HG02571 (cell line): Measurements from ENCODE around the gene HOXC12.

ENCODE experiments used
- ATAC-seq: cut with Tn5 transposase; IDR thresholded peaks from one replicate; pipeline ENCODE4 v1.9.1; 2021; ENCODE audit warnings: mild to moderate bottlenecking, moderate library complexity; ENCODE audit not compliant: unreplicated experiment

HOXC12 gene

GRCh38 chr12:53954694-53955035, at the start of gene HOXC12:
HOXC12 (plus strand) TSS chr12:53954903; CDS start chr12:53954930, 27 bp downstream.
- no peak for ATAC-seq

DNA sequence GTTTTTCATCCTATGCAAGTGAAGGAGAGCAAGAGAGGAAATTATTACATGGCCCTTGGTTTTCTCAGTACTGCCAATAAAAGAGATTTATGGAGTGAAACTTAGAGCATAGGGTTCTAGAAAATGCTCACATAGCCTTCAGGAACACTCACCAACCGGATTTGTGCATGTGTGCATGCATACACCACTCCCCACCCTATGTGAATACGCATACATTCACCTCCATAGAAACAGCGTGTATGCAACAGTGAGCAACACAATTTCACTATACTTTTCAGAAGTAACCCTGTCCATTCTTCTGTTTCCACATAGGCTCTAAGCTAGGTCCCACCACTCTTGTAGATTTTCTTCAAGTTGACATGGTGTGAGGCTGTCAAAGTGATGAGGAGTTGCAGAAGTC, 47.6 kb upstream of the HOXC12 start:
- no peak for ATAC-seq

DNA sequence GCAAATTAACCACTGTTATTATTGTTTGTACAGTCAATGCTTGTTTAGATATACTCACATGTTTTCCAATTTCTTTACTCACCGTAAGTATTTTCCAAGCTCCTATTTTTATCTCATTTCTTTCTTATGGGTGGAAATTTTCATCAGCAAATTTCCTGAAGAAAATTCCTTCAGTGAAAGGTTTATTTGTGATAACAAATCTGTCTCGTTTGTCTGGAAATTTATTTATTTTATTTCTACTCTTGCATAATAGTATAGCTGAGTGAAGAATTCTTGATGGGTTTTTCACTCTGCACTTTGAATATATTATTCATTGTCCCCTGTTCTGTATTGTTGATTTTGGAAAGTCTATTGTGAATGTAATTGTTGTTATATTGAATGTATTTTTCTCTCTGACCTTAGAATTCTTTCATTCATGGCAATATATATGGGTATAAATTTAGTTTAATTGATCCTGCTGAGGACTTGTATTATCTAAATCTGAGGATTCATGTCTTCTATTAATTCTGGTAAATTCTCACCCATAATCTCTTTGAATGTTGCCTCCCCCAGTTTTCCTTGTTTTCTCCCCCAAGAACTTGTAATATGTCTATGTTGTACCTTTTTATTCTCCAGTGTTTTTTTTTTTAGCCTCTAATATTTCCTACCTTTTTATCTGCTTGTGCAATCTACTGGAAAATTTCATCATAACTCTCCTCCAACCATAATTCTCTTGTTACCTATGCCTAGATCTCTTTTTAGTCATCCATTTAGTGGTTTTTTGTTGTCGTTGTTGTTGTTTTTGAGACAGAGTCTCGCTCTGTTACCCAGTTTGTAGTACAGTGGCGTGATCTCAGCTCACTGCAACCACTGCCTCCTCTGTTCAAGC, 37.7 kb upstream of the HOXC12 start:
- no peak for ATAC-seq

DNA sequence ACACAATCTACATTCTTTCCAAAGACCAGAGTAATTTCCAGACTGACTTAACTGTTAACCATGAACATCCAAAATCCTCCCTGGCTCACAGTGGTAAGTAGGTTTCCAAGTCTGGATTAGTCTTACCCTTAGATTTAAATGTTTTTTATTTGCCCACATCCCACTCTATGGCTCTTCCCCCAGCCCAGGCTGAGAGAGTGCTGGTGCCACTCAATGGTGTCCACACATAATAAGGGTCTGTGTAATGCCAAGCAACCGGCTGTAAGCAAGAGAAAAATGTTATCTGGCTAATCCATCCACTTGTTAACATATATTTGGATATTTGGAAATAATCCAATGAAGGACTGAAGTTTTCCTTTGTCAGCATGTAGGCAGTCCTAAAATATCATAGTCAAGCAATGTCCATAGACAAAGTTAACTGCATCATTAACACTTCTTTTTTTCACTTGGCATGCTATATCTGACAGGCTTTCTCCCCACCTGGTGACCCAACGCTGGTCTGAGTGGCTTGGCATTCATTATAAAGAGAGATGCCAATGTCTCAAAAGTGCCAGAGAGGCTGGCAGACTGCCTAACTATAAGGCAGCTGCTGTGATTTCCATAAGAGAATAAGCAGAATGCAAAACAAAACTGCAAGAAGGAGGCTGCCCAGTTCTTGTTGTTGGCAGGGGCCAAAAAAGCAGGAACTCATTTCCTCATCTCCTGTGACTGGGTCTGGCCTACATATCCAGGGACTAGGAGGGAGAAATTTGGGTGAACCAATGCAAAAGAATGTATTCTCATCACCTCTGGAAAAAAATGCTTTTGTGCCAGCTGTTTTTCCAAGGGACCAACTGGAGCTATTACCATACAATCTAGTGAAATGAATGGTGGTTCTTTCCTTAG, 29.9 kb upstream of the HOXC12 start:
- ATAC-seq, result no peak

DNA sequence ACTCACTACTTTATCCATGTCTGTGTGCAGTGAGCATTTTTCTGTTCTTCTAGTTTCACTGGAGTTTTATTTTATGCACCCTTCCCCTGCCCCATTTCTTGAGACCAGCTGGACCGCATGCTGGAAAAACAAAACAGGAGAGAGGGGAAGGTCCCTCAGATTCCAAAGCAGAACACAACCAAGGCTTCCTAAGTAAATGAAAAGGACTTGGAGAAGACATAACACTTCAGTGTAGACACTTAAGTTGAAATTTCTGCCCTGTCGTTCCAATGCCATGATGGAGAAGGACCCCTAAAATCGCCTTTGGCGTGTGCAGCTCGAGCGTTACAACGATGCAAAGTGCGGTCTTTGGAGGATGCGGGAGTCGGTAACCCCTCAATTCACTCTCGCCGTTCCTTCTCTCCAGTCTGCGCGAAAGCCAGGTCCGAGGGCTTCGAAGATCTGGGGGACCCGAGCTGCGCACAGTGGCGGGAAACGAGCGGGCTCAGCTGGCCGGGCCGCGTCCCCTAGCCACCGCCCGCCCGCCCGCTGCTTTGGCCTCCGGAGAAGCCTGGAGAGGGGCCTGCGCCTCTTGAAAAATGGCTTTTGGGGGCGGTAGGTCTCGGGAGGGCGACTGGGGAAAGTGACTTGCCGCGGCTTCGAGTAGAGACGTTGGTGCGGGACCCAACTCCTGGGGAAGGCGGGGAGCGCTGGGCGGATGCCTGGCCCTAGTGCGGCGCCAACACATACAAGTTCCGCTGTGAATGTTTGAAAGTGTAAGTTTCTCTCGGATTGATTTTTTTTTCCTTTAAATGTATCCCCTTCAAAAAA, 27.3 kb upstream of the HOXC12 start:
- ATAC-seq, result no peak

- no peak for ATAC-seq
Observed at GRCh38 chr12:53928054-53928835, 26.5 kb upstream of the HOXC12 start.

GRCh38 chr12:53929527-53929926, 25.2 kb upstream of the HOXC12 start:
- ATAC-seq, result no peak

DNA sequence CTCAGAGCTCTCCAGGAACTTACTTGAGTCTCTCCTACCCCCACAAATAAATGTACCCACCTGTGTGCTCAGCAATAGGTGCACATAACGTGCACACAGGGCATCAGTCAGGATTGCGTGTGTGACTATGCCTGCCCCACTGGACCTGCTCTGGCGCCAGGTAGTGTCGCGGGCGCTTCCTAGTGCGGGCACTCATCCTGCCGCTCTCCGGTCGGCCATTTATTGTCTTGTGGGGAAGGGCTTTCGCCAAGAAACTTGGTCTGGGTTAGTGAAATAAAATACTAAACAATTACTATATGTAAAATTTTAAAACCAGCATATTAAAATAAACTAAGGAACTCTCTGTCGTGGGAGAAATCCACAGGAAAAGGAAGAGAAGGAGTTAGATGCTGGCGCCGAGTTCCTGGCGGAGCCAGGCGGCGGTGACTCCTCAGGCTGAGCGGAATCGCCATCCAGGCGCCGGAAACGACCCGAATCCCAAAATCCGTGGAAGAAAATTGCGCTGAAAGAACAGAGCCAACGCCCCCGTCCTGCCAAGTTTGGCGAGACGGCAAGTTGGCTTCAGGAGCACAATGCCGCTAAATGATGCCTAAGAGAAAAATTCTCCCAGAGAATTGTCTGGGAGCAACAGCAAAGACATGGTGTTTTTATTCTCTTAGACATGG, 24.0 kb upstream of the HOXC12 start:
- ATAC-seq, result no peak

DNA sequence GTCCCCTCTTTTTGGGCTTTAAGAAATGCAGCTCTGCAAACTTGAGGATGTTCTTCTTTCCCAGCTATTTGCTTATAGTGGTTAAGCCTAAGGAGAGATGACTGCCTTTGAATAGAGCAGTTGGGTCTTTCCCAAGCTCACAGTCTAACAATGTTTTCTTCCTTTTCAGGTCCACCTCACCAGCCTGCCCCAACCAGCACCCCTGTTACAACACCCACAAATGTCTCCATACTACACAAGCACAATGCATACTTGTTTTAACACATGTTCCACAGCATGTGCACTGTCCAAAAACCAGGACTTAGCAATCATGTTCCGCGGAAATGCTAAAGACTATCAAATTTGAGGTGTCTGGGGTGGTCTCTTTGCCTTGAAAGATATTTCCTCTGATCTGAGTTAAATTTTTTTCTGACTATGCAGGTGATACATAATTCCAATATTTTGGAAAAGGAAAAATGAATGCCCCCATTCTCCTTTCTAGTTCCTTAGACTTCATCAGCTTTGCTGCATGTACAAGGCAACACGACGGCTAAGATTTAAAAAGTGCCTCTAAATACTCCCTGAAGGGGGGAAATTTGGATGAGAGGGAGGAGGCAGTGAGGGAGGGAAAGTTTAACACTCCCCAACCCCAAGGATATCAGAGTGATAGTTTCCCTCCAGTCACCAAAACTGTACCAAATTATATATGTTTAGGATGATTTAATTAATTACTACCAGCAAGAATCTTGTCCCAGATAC, 22.7 kb upstream of the HOXC12 start:
- no peak for ATAC-seq

- no peak for ATAC-seq
Observed at GRCh38 chr12:53932915-53933314, 21.8 kb upstream of the HOXC12 start.

DNA sequence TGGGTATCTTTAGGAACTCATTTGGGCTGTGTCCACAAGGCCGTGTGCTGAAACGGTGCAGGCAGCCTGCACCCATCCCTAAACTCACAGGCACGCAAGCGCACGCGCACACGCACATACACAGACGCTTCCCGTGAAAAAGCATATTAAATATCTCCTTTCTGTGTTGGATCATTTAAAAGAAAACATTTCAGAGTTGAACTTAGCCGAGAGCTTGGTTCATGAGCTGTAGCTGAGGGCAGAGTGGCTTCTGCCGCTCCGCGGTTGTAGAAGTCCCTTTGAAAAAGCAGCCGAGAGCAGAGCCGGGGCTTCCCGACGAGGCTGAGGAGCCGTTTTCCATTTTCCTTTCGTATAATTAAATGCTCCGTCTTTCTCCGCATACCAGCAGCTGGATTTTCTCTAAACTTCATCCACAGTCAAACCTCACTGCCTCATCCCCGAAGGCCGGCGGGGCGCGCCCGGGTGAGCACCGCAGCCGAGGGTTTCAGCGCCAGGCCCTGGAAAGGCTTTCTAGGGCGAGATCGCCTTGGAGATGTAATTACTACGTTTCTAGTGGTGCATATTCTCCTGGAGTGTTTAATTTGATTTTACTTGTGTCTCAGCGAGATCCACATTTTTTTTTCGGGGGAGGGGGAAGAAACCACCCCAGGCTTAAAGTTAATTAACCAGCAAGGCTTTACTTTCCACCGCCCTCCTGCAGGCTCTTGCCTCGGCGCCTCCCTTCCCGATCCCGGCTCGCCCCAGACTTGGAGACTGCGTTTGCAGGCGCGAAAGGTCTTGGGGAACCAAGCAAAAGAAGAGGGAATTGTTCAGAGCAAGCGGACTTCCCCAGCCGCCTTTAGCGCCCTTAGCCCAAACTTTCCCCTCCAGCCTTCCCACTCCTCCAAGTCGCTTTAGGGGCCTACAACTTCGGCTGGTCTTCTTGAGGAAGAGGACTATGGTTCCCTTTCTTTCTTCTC, 19.0 kb upstream of the HOXC12 start:
- ATAC-seq, result no peak

- no peak for ATAC-seq
Observed at GRCh38 chr12:53937099-53937498, 17.6 kb upstream of the HOXC12 start.

GRCh38 chr12:53937596-53938325, 16.9 kb upstream of the HOXC12 start:
- ATAC-seq, result no peak

DNA sequence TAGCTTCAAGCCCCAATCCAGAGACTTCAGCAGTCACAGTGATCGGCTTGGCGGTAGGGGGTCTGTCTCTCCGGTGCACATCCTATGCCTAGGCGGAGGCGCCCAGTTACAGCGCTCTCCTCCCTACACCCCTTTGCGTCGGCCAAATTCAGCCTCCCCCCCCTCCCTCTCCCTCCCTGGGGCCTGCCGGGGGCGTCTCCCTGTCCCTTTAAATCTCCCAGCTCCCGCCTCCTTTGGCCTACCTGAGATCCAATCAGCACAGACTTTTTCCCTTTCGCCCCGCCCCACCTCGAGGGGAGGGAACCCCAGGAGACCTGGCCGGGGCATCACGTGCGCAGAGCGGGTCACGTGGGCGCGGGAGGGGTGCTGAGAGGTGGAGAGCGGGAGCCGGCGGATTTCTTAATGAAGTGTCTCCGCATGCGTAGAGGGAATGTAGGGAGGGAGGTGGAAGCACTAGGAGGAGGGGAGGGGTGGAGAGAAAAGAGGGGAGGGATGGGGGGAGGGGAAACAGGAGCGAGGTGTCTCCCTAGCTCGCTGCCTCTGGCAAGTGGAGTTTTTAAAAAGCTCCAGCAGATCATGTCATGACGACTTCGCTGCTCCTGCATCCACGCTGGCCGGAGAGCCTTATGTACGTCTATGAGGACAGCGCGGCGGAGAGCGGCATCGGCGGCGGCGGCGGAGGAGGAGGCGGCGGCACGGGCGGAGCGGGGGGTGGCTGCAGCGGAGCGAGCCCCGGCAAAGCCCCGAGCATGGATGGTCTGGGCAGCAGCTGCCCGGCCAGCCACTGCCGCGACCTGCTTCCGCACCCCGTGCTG, 16.2 kb upstream of the HOXC12 start, which contains the start of gene HOXC13:
Gene HOXC13, plus strand, starts transcription at position 506 of the 815 bp plus-strand sequence. Its CDS starts 76 bp downstream, at position 582.
- no peak for ATAC-seq

DNA sequence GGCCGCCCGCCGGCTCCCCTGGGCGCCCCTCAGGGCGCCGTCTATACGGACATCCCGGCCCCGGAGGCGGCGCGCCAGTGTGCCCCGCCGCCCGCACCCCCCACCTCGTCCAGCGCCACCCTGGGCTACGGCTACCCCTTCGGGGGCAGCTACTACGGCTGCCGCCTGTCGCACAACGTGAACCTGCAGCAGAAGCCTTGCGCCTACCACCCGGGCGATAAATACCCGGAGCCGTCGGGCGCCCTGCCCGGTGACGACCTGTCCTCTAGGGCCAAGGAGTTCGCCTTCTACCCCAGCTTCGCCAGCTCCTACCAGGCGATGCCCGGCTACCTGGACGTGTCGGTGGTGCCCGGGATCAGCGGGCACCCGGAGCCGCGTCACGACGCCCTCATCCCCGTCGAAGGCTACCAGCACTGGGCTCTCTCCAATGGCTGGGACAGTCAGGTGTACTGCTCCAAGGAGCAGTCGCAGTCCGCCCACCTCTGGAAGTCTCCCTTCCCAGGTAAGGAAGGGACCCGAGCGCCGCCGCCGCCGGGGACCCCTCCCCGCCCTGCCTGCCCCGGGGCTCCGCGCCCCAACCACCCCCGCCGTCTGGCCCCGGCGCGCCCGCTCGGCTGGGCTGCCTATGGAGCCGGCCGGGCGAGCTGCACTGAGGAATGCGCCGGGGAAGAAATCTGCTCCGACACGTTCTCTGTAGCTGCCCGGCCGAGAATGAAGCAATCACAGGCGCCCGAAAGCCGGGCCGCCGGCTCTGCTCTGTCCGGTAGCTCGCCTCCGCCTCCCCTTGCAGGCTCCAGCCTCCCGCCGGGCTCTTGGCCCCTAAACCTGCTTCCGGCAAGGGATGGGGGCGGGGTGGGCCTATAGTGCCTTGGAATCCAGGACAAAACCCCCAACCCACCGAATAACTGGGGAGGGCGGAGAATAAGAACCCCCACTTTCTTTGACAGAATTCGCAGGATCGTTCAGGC, 15.3 kb upstream of the HOXC12 start:
- no peak for ATAC-seq
